GM12892 (cell line): ENCODE data around the gene MYG1.

Source experiments
- POLR2A ChIP-seq: IDR thresholded peaks from 2 replicates; pipeline ENCODE4 v1.6.1; 2011; ENCODE audit warnings: low read depth, low read length, control low read depth
- POLR2AphosphoS5 ChIP-seq: IDR thresholded peaks from 2 replicates; pipeline ENCODE4 v1.6.1; 2011; ENCODE audit warnings: low read depth, low read length, control low read depth

DNA sequence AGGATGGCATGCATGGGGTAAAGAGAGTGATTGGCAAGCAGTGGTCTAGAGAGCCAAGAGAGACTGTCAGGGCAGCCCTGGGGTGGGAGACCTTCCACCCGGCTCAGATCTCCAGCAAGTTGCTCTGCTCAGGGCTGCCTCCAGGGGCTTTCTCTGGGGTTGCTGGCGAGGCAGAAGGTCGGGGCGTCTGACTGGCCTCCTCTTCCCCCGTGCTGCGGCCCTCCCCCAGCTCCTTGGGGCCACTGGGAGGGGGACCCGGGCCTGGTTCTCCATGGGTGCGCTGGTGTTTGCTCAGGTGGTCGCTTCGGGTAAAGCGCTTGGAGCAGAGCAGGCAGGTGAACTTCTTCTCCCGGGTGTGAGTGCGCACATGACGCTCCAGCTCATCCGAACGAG, 28.5 kb downstream of the MYG1 start:
- TF ChIP-seq POLR2A (no peak), POLR2AphosphoS5 (no peak)
